C4-2B (cell line): Measurements from ENCODE around the gene LYST.
A peak's percentile ranks its signal among the peaks of the same experiment; 100 is the strongest.
"Not testable (repeated sequence)": the region's sequence is repeated elsewhere in the genome, so short reads cannot be mapped to it uniquely, and the experiment has no call there.

Experiments used
- H3K27ac ChIP-seq: fragments of 450-650 bp; 2 replicates; pipeline ENCODE4 v1.5.1; 2017
- ZFX ChIP-seq: fragments of 450-650 bp; IDR thresholded peaks from 2 replicates; pipeline ENCODE4 v1.6.1; 2017
- TF ChIP-seq, protein P1 (sequence below): fragments of 450-650 bp; conservative IDR thresholded peaks from 2 replicates; pipeline ENCODE4 v1.5.1; 2017; ENCODE audit warnings: mild to moderate bottlenecking

LYST gene

DNA sequence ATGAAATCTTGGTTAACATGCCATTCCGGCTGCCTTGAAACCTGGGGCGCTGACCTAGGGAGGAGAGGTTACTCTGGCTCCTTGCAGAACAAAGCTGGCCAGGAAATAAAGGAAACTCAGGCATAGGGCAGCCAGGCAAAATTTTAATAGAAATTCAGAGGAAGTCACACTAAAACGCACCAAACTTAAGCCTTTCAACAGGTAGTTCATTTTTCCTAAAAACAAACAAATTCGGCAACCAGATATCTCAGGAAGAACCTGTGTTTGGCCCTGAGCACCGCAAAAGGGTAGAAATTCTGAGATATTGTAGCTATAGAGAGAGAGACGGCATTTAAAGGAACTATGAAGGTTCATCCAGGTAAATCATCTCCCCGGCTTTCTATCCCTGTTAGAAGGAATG lies 13.1 kb downstream of the LYST start:
- TF ChIP-seq, protein P1, sequence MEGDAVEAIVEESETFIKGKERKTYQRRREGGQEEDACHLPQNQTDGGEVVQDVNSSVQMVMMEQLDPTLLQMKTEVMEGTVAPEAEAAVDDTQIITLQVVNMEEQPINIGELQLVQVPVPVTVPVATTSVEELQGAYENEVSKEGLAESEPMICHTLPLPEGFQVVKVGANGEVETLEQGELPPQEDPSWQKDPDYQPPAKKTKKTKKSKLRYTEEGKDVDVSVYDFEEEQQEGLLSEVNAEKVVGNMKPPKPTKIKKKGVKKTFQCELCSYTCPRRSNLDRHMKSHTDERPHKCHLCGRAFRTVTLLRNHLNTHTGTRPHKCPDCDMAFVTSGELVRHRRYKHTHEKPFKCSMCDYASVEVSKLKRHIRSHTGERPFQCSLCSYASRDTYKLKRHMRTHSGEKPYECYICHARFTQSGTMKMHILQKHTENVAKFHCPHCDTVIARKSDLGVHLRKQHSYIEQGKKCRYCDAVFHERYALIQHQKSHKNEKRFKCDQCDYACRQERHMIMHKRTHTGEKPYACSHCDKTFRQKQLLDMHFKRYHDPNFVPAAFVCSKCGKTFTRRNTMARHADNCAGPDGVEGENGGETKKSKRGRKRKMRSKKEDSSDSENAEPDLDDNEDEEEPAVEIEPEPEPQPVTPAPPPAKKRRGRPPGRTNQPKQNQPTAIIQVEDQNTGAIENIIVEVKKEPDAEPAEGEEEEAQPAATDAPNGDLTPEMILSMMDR = no peak
- TF ChIP-seq ZFX = no peak

DNA sequence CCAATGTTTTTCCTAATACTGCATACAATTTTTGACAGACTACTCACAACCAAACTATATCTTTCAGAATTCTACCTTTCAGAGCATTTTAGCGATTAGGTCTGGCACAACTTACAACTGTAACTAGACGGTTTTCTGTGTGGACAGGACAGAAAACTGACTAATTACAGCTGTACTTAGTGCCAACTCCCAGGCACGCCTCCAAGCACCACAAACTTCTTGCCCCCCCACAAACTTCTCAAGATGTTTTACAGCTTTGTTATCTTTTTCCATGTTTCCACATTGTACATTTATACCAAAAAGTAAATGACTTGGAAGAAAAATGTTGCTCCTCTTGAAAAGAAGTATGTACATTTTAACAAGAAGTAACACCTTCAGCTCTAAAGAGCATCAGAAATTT lies 13.8 kb downstream of the LYST start:
- TF ChIP-seq ZFX = no peak
- TF ChIP-seq, protein P1 = no peak
- no peak overlapping the region for H3K27ac ChIP-seq

More for the DNA sequence above, 13.1 kb downstream of the LYST start:
- no peak overlapping the region for H3K27ac ChIP-seq

DNA sequence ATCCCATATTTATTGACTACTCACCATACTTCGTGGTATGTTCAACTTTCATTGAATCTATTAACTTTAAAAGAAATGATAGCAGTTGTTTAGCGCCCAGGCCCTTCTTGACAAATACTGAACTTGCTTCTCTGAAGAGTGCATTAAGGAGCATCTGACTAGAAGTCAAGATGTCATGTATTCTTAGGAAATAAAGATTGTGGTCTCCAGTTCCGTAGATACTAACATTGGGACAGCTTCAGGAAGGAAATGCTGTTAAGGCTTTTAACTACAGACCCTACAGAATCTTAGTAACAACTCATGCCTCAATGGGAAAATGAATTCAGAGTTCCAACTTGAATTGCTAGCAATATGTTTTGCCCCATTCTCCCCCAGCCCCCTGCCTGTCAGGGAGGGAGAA lies 14.8 kb downstream of the LYST start:
- no peak overlapping the region for H3K27ac ChIP-seq
- TF ChIP-seq ZFX = no peak
- TF ChIP-seq, protein P1 = no peak

DNA sequence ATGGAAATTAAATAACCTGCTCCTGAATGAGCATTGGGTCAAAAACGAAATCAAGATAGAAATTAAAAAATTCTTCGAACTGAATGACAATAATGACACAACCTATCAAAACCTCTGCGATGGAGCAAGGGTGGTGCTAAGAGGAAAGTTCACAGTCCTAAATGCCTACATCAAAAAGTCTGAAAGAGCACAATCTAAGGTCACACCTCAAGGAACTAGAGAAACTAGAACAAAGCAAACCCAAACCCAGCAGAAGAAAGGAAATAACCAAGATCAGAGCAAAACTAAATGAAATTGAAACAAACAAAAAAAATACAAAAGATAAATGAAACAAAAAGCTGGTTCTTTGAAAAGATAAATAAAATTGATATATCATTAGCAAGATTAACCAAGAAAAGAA lies 18.5 kb downstream of the LYST start:
- H3K27ac ChIP-seq = not testable (repeated sequence)

DNA sequence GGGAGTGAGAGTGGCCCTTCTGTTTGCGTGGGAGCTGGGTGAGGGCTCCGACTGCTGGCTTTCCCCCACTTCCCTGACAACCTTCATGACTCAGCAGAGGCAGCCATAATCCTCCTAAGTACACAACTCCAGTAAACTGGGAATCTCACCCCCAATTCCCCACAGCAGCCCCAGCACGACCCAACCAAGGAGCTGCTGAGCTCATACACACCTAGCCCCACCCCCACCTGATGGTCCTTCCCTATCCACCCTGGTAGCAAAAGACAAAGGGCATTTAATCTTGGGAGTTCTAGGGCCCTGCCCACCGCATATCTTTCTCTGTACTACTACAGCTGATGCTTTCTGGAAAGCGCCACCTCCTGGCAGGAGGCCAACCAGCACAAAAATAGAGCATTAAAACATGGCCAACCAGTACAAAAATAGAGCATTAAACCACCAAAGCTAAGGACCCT lies 21.0 kb downstream of the LYST start:
- H3K27ac ChIP-seq = not testable (repeated sequence)
- TF ChIP-seq, protein P1 = 0 out of 2 replicates have a peak, but pooled peaks have one; percentile 9

DNA sequence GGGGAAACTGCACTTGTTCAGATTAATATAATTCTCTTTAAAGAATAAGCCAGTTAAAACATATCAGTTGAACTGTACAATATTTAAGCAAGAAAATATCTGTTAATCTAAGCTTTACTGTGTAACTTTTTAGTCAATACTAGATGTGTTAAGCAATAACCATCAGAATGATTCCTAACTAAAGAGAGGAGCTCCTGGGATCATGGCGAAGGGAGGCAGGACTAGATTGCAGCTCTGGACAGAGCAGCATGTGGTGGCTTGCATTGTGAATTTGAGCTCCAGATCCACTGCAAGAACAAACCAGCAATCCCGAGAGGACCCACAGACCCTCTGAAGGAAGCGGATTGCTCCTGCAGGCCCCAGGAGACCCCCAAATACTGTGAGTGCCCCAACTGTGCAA lies 21.9 kb downstream of the LYST start:
- H3K27ac ChIP-seq = no peak overlapping the region
- no peak for TF ChIP-seq ZFX
- TF ChIP-seq, protein P1 = no peak

DNA sequence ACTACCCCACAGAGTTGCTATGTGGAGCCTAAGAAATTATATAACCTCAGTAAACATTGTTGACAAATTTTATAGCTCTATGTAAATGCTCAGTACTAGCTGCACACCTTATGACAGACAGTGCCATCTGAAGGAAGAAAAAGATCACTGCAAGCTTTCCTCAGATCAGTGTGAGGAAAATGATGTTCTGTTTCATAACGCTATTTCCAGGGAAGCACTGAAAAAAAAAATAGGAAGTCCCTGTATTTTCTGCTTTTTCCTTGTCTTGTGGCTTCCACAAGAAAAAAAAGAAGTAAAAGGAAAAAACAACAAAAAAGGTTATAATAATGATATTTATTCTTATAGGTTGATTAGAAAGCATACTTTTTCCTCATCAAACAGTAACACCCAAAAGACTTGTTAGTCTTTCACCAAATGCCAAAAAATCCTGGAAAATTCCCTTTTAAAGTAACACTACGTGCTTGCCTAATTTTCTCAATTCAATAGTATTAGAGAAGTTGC lies 23.2 kb downstream of the LYST start:
- TF ChIP-seq ZFX = no peak
- TF ChIP-seq, protein P1 = peak; percentile 90
- no peak overlapping the region for H3K27ac ChIP-seq

DNA sequence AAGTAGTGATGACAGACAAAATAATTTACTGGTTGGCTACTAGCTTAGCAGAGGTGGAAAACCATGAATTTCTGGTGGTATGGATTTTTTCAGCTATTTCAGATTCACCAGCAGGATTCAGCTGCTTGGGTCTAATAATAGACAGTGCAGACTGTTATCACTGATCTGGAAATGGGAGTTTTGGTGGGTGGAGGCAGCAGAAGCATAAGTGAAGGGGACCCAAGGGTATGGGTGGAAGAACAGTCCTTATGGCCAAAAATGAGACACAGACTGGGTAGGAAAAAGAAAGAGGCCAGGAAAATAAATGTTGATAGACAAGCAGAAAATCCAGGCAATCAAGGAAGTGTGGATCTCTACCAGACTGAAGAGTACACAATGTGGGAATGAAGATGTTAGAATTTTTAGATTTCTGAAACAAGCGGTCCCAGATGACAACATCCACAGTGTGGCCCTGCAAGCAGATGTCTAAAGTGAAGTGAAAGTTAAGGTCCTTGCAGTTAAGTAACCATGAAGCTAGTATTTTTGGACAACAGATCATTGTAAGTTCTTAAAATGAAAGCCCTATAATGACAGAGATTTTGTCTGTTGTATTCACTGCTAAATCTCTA lies 24.7 kb downstream of the LYST start:
- TF ChIP-seq, protein P1 = no peak
- TF ChIP-seq ZFX = no peak
- H3K27ac ChIP-seq = no peak overlapping the region
